Neural progenitor cell (in vitro differentiated cells): ENCODE results near the gene SLC17A7.

Experiments
- CTCF ChIP-seq: fragments of 200-600 bp; sonication (generic); IDR thresholded peaks from 2 replicates; pipeline ENCODE4 v1.5.1; 2017; ENCODE audit warnings: antibody characterized with exemption, mild to moderate bottlenecking
- EZH2 ChIP-seq: fragments of 200-600 bp; sonication (generic); IDR thresholded peaks from 2 replicates; pipeline ENCODE4 v1.6.1; 2017; ENCODE audit warnings: antibody characterized with exemption, mild to moderate bottlenecking, moderate library complexity

- TF ChIP-seq CTCF = no peak
- TF ChIP-seq EZH2 = no peak
Measured at GRCh38 chr19:49413348-49413747, 28.0 kb downstream of the SLC17A7 start.
